Gastrocnemius medialis (tissue), 4 donors: Measurements from ENCODE around the gene SLC2A4RG. TPM values are rescaled to one million over a fixed set of nuclear protein-coding genes. Genes with fewer than 3 reads are reported as not detected.

Source experiments
- ATAC-seq, 2 donors: fragments of 150-250 bp; one replicate each; pipeline ENCODE4 v1.9.1; 2016
- DNase-seq, 2 donors: peaks; one replicate each; pipeline ENCODE4 v3.0.0-alpha.2; 2019
- H3K27ac ChIP-seq, 4 donors: fragments of 200-600 bp; sonication (generic); 1 replicate in 1 of 4; 2 replicates in 3 of 4; pipeline ENCODE4 v1.5.1; 2016 to 2018; ENCODE audit warnings: mild to moderate bottlenecking in 2 of 4, moderate library complexity in 1 of 4
- H3K27me3 ChIP-seq, 3 donors: fragments of 200-600 bp; sonication (generic) in 2 of 3; 1 replicate in 1 of 3; 2 replicates in 2 of 3; pipeline versions ENCODE4 v1.5.1 to v1.6.0; 2016 to 2019; ENCODE audit warnings: mild to moderate bottlenecking in 1 of 3, moderate library complexity in 1 of 3
- H3K36me3 ChIP-seq, 2 donors: fragments of 200-600 bp; sonication (generic) in 1 of 2; one replicate each; pipeline ENCODE4 v1.5.1; 2017 to 2018
- H3K4me1 ChIP-seq, 2 donors: fragments of 200-600 bp; sonication (generic) in 1 of 2; one replicate each; pipeline ENCODE4 v1.5.1; 2016 to 2017; ENCODE audit warnings: mild to moderate bottlenecking in 2 of 2
- H3K4me3 ChIP-seq, 4 donors: fragments of 200-600 bp; sonication (generic) in 3 of 4; 1 replicate in 1 of 4; 2 replicates in 3 of 4; pipeline ENCODE4 v1.5.1; 2016 to 2019; ENCODE audit warnings: mild to moderate bottlenecking in 2 of 4
- H3K9me3 ChIP-seq, 3 donors: fragments of 200-600 bp; sonication (generic) in 2 of 3; 1 replicate in 1 of 3; 2 replicates in 2 of 3; pipeline ENCODE4 v1.5.1; 2016 to 2019
- CTCF ChIP-seq, 5 experiments: fragments of 450-650 bp in 3 of 5; fragments of 200-600 bp in 2 of 5; sonication (generic) in 2 of 5; IDR thresholded peaks in 4 of 5; conservative IDR thresholded peaks in 1 of 5; 1 replicate in 4 of 5; 2 replicates in 1 of 5; pipeline ENCODE4 v1.5.1; 2016 to 2019; ENCODE audit warnings: antibody characterized with exemption in 5 of 5, mild to moderate bottlenecking in 3 of 5, moderate library complexity in 3 of 5
- POLR2A ChIP-seq, 2 donors: fragments of 450-650 bp; IDR thresholded peaks; one replicate each; pipeline ENCODE4 v1.6.1; 2017; ENCODE audit warnings: antibody characterized with exemption in 2 of 2, mild to moderate bottlenecking in 2 of 2, moderate library complexity in 2 of 2
- in situ Hi-C, 4 donors: fragments of 200-750 bp; cut with MboI; loops; one replicate each; pipeline versions ENCODE4 v1.15.0 to v1.8.0; 2017; ENCODE audit warnings: low sequenced_read_pairs in 4 of 4
- intact Hi-C: fragments of 100-400 bp; cut with DNase I; formaldehyde crosslinking; loops from one replicate; pipeline ENCODE4 v1.15.1; 2023; ENCODE audit warnings: low total_unique reads
- total RNA-seq, 4 donors: library from RNA; depleted of rRNA; stranded (reverse); fragments of >200 nt; gene quantifications; one replicate each; pipeline versions ENCODE4 v1.1.0 to v1.2.3, GENCODE V29; 2016

The SLC2A4RG gene
- total RNA-seq, 4 donors from 2014 or later: 26.0 to 58.7 (median 39.1) TPM

DNA sequence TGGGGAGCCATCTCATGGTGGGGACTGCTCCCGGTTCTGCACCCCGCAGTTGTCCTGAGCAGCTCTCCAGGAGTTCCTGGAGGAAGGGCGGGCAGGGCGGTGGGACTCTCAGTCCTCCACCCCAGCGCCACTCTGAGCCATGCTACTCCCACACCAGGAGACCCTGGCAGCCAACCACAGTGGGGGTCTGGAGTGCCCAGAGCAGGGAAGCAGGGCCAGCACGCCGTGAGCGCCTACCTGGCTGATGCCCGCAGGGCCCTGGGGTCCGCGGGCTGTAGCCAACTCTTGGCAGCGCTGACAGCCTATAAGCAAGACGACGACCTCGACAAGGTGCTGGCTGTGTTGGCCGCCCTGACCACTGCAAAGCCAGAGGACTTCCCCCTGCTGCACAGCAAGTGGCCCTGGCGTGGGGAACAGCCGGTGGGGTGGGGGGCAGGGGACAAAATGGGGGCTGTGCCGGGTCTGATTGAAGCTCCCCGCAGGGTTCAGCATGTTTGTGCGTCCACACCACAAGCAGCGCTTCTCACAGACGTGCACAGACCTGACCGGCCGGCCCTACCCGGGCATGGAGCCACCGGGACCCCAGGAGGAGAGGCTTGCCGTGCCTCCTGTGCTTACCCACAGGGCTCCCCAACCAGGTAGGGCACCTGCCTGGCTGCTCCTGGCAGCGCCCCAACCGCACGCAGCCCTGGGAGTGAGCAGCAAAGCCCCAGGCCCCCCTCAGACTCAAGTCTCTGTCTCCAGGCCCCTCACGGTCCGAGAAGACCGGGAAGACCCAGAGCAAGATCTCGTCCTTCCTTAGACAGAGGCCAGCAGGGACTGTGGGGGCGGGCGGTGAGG lies 44.8 kb upstream of the SLC2A4RG start:
- TF ChIP-seq POLR2A (IDR thresholded peaks at IDR 0.05): no peak
- in situ Hi-C loops (no loop called here), intact Hi-C loops (no loop called here)
- Histone ChIP-seq H3K36me3 (peaks cover 0 to 7% of the 10 kb centered on the region in 2 donors), H3K9me3 (no peaks in the 10 kb centered on the region), H3K27ac (no peak overlapping the region), H3K4me3 (no peak overlapping the region), H3K4me1 (peaks cover 30 to 32% of the 10 kb centered on the region in 2 donors), H3K27me3 (no peaks in the 10 kb centered on the region)
- ATAC-seq (no peak), DNase-seq (peak in 1 of 2 donors; percentile 13)

DNA sequence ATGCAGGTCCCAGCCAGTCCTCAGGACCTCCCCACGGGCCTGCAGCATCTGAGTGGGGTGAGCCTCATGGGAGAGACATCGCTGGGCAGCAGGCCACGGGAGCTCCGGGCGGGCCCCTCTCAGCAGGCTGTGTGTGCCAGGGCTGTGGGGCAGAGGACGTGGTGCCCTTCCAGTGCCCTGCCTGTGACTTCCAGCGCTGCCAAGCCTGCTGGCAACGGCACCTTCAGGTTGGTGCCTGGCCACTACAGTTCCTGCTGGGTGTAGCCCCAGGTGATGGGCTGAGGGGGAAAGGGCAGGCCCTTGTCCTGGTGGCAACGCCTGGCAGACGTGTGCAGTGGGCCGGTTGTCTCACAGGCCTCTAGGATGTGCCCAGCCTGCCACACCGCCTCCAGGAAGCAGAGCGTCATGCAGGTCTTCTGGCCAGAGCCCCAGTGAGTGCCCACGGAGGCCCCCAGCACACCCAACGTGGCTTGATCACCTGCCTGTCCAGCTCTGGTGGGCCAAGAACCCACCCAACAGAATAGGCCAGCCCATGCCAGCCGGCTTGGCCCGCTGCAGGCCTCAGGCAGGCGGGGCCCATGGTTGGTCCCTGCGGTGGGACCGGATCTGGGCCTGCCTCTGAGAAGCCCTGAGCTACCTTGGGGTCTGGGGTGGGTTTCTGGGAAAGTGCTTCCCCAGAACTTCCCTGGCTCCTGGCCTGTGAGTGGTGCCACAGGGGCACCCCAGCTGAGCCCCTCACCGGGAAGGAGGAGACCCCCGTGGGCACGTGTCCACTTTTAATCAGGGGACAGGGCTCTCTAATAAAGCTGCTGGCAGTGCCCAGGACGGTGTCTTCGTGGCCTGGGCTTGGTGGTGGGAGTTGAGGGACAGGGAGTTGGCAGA lies 43.9 kb upstream of the SLC2A4RG start:
- Histone ChIP-seq H3K36me3 (peaks cover 0 to 7% of the 10 kb centered on the region in 2 donors), H3K4me1 (peaks cover 30 to 32% of the 10 kb centered on the region in 2 donors), H3K9me3 (no peaks in the 10 kb centered on the region), H3K4me3 (no peak overlapping the region), H3K27ac (no peak overlapping the region), H3K27me3 (no peaks in the 10 kb centered on the region)
- intact Hi-C loops (no loop called here), in situ Hi-C loops (no loop called here)
- no peak for TF ChIP-seq CTCF (IDR thresholded peaks at IDR 0.05 in 4 of 5, conservative IDR thresholded peaks at IDR 0.05 in 1 of 5)
- TF ChIP-seq POLR2A (IDR thresholded peaks at IDR 0.05): no peak
- DNase-seq (no peak), ATAC-seq (no peak)

- no peak for DNase-seq
- Histone ChIP-seq H3K4me1 (peaks cover 30 to 32% of the 10 kb centered on the region in 2 donors), H3K4me3 (peak overlapping the region in 1 of 4 donors; percentile 18), H3K36me3 (peaks cover 0 to 7% of the 10 kb centered on the region in 2 donors), H3K27ac (no peak overlapping the region), H3K27me3 (no peaks in the 10 kb centered on the region), H3K9me3 (no peaks in the 10 kb centered on the region)
- in situ Hi-C loops (no loop called here), intact Hi-C loops (no loop called here)
- no peak for ATAC-seq
- TF ChIP-seq POLR2A (IDR thresholded peaks at IDR 0.05): no peak
Observed at GRCh38 chr20:63696306-63696627, 43.3 kb upstream of the SLC2A4RG start.

- Histone ChIP-seq H3K9me3 (no peaks in the 10 kb centered on the region), H3K27me3 (no peaks in the 10 kb centered on the region), H3K4me1 (peaks cover 30 to 32% of the 10 kb centered on the region in 2 donors), H3K4me3 (peak within 1 kb of the TSS in 2 of 4 donors; percentile 18 to 29), H3K36me3 (peaks cover 0 to 7% of the 10 kb centered on the region in 2 donors), H3K27ac (no peak within 1 kb of the TSS)
- ATAC-seq: peak in 1 of 2 donors; percentile 13
- intact Hi-C loops: no loop called here
- no peak for DNase-seq
- TF ChIP-seq POLR2A (IDR thresholded peaks at IDR 0.05) (no peak), CTCF (IDR thresholded peaks at IDR 0.05 in 4 of 5, conservative IDR thresholded peaks at IDR 0.05 in 1 of 5) (no peak)
- in situ Hi-C loops: no loop called here
Observed at GRCh38 chr20:63696628-63697356, 42.8 kb upstream of the SLC2A4RG start, which contains the start of gene TNFRSF6B. Gene TNFRSF6B, plus strand, starts transcription at chr20:63696652. Its CDS starts 116 bp downstream, at chr20:63696768.

DNA sequence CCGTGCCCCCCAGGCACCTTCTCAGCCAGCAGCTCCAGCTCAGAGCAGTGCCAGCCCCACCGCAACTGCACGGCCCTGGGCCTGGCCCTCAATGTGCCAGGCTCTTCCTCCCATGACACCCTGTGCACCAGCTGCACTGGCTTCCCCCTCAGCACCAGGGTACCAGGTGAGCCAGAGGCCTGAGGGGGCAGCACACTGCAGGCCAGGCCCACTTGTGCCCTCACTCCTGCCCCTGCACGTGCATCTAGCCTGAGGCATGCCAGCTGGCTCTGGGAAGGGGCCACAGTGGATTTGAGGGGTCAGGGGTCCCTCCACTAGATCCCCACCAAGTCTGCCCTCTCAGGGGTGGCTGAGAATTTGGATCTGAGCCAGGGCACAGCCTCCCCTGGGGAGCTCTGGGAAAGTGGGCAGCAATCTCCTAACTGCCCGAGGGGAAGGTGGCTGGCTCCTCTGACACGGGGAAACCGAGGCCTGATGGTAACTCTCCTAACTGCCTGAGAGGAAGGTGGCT lies 42.2 kb upstream of the SLC2A4RG start:
- H3K27me3 ChIP-seq: no peaks in the 10 kb centered on the region
- no peak for ATAC-seq
- H3K9me3 ChIP-seq: no peaks in the 10 kb centered on the region
- in situ Hi-C loops: no loop called here
- H3K36me3 ChIP-seq: peaks cover 0 to 7% of the 10 kb centered on the region in 2 donors
- intact Hi-C loops: no loop called here
- H3K4me3 ChIP-seq: peak overlapping the region in 1 of 4 donors; percentile 29
- DNase-seq: peak in 1 of 2 donors; percentile 16
- no peak overlapping the region for H3K27ac ChIP-seq
- TF ChIP-seq POLR2A (IDR thresholded peaks at IDR 0.05): no peak
- peaks cover 30 to 32% of the 10 kb centered on the region in 2 donors for H3K4me1 ChIP-seq
